Fibroblast of the conjunctiva (primary cell): ENCODE results near the gene ATP6V0C.

Source experiments
- DNase-seq: peaks from one replicate; pipeline ENCODE4 v3.0.0-alpha.2; 2010; ENCODE audit warnings: low read depth

The ATP6V0C gene

DNA sequence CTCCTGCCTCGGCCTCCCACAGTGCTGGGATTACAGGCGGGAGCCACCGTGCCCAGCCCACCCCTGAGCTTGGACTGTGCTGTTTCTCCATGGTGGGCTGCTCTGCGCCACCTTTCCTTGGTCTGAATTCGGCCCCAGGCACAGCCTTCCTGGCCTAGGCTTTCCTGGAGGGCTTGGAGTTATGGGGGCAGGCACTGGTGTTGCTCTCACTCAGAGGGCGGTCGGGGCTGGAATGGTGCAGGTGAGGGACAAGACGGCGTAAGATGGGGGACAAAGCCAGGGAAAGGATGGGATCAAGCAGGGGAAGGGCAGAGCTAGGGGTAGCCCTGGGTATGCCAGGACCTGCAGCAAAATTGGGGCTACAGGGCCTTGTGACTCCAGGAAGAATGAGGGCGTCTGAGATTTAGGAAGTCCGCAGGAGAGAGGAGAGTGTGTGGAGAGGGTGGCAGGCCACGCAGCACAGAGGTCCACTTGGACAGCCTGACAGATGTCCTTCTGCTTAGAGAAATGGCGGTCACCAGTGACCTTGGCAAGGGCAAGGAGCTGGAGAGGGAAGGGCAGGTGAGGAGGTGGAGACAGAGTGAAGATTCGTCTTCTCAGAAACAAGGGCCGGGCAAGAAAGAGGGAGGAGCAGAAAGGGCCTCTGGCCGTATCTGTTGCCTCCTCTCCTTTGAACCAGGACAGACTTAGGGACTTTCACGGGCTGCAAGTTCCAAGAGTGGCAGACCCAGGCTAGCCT lies 1.6 kb upstream of the ATP6V0C start:
- DNase-seq: no peak

DNA sequence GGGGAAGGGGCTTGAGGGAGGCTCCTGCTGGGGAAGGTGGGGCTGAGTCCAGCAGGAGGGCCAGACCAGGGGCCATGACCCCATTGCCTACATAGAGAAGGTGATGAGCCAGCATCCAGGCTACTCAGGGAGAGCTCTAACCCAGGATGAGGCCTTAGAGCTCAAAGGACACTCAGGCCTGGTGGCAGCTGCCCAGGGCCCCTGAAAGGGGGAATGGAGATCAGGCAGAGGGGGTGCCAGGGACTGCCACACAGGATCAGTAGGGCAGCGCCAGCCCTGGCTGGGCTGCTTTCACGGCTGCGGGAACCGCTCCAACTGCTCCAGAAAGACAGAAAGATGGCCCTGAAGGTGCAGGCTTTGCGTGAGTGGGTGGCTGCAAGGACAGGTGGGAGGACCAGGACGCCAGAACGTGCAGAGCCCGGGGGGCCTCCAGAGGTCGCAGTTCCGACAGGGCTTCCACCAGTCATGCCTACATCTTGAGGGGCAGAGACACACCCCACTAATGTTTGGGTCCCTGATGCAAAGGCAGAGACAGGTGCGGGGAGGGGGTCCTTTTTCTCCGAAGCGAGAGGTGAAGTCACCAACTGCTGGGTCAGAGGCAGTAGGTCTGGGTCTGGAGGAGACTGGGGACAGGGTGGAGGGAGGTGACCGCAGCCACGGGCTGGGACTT lies 882 bp upstream of the ATP6V0C start:
- no peak for DNase-seq

DNA sequence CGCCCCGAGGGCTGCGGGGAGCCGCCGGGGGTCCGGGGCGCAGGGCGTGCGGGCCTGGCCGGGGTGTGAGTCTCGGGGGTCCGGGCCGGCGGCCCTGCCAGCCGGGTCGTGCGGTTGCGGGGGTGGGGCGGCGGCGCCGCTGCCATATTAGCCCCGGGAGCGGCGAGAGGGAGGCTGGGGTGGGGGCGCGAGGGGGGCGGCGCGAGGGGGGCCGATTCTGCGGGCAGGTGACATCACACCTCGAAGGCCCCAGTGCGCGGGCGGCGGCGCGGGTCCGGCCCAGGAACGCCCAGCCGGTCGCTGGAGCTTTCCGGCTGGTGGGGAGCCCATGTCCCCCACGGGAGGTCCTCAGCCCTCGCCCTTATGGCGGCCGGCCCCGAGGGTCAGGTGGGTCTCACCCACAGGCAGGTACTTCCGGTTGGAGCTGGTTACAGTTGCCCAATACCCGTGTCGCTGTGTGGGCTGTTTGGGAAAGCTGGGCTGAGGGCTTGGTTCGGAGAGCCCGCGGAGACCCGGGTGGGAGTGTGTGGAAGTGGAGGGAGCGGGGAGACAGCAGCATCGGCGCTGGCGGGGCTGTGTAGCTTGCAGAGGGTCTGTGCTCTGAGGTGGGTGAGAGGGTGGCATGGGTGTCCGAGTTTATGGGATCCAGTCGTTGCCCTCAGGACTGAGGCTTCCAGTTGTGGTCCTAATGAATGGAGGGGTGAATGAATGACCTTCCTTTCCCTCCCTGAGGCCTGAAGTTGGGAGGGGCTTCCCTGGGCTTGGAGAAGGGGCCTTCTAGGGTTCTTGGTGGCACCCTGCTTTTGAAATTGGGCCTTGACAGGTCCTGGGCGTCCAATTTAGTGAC lies 804 bp downstream of the ATP6V0C start:
- no peak for DNase-seq

DNA sequence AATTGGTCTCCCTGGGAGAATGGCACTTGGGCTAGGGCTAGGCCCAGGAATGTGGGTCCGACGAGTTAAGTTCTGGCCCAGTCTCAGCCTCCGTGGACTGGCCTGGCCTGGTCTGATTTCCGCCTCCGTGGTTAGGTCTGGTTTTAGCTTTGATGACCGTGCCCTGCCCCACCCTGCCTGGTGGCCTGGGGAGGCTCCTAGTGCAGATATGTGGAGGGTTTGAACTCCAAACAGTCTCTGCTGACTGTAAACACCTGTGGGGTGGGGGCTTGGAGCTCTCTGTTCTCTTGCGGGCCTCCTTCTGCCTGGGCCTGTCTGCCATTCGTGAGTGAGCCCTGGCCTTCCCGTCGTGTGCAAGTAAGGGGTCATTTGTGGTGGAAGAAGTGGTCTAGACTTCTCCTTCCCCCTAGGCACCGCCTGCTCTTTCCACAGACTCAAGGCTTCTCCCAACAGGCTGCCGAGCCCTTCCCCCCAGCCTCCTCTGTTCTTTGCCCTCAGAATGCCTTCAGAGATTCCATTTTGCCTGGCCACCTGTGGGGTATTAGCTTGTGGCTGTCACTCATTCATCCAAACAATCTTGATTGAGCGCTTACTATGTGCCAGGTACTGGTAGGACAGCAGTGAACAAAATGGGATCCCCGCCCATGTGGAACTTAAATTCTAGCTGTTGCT lies 1.6 kb downstream of the ATP6V0C start:
- no peak for DNase-seq

DNA sequence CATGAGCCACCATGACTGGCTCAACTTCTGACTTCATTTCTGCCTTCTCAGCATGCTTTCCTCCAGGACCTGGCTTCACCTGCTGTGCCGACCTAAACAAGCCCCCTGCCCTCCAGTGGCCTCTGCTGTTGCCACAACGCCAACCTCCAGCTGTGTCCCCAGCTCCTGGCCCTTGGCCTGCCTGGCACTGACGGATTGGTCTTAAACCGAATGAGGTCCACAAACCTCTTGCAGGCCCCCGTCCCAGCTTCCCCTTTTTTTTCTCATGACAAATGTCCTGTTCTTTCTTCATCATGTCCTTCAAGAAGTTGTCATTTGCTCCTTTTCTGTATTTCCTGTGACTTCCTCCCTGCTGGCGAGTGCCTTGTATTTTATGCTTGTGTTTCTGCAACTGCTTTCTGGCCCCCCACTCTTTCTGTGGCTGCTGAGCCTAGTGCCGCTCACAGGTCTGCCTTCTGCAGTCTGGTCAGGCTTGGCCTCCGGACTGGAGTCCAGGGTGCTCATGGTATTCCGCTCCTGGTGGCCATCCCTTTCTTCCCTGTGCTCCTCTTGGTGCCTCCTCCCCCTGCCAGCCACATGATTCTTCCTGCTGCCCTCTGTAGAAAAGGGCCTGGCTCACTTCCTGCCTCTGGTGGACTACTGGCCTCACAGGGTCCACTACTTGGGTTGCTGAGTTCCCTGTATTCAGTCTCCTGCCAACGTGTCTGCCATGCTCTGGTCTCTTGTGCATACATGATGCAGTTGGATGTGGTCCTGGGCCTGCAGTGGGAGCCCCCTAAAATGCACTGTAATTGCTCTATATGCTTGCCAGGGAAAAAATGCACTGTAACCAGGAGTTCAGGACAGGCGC lies 2.9 kb downstream of the ATP6V0C start:
- no peak for DNase-seq

DNA sequence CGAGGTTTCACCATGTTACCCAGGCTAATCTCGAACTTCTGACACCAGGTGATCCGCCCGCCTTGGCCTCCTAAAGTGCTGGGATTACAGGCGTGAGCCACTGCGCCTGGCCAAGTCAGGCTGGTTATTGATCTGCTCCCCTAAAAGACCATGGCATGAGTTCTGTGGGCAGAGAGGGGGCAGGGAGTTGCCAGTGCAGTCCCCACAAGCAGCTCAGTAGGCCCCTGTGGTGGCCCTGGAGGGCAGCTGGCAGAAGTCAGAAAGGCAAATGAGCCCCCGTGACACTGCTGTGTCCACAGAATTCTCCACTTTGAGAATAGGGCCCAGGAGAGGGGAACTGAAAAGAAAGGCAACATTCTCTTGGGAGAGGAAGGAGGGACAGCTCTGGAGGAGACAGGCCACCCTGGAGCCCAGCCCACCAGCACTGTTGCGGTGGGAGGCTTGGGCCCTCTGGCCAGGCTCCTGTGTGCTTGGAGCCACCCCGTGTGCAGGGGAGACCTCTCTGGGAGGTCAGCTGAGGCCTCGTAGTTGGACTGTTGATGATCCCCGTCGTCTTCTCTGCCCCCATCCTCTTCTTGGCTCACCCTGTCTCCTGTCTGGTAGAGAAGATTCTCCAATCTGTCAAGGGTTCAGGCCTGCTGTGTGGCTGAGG lies 4.3 kb downstream of the ATP6V0C start:
- no peak for DNase-seq

DNA sequence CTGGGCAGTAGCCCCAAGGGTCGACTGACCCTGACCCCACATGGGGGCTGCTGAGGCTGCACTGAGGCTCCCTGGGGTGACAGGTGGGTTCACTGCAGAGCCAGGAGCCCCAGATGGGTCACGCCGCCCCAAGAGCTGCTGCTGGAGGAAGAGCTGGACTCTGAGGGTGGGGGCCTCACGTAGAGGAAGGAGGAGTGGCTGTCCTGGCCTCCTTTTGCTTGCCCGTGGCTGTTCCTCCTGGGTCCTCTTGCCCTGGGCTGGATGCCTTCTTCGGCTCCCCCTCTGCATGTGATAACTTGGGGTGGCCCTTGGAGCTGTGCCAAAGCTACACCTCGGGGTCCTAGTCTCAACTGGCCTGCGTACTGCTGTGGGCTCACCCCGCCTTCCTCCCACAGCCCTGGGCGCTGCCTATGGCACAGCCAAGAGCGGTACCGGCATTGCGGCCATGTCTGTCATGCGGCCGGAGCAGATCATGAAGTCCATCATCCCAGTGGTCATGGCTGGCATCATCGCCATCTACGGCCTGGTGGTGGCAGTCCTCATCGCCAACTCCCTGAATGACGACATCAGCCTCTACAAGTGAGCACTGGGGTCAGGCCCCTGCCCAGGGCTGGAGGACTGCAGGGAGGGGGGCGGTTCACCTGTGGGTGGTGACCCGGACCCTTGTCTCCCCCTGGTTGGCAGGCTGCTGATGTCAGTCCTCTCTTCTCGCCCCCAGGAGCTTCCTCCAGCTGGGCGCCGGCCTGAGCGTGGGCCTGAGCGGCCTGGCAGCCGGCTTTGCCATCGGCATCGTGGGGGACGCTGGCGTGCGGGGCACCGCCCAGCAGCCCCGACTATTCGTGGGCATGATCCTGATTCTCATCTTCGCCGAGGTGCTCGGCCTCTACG lies 5.3 kb downstream of the ATP6V0C start:
- no peak for DNase-seq

DNA sequence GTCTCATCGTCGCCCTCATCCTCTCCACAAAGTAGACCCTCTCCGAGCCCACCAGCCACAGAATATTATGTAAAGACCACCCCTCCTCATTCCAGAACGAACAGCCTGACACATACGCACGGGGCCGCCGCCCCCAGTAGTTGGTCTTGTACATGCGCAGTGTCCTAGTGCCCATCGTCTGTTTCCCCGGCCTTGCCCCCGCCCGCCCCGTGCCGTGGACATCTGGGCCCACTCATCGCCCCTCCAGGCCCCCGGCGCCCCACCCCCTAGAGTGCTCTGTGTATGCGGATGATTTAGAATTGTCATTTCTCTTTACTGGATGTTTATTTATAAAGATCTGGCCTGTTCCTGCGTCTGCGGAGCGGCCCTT lies 5.9 kb downstream of the ATP6V0C start:
- DNase-seq: no peak

DNA sequence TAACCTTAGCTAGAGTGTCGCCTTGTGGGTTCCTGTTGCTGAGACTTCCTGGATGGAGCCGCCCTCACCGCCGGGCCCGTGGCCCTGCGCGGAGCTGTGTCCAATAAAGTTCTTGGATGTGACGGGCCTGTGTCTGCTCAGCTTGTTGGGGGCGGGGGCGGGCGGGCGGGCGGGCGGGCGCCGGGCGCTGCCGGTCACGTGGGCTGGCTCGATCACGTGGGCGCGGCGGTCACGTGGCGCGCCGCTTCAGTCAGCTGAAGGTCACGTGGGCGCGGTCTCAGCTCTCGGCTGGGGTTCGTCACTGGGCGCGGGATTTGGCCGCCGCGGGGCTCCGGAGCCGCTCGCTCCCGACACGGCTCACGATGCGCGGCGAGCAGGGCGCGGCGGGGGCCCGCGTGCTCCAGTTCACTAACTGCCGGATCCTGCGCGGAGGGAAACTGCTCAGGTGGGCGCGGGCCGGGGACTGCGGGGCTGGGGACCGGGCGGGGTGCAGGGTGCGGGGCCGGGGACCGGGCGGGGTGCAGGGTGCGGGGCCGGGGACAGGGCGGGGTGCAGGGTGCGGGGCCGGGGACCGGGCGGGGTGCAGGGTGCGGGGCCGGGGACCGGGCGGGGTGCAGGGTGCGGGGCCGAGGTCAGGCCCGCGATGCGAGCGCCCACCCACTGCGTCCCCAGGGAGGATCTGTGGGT lies 6.5 kb downstream of the ATP6V0C start, which contains the start of gene AMDHD2:
Gene AMDHD2 (plus strand): TSS at position 275 of the 687 bp plus-strand sequence. CDS start 88 bp downstream, at position 363.
- DNase-seq: peak; percentile 83

DNA sequence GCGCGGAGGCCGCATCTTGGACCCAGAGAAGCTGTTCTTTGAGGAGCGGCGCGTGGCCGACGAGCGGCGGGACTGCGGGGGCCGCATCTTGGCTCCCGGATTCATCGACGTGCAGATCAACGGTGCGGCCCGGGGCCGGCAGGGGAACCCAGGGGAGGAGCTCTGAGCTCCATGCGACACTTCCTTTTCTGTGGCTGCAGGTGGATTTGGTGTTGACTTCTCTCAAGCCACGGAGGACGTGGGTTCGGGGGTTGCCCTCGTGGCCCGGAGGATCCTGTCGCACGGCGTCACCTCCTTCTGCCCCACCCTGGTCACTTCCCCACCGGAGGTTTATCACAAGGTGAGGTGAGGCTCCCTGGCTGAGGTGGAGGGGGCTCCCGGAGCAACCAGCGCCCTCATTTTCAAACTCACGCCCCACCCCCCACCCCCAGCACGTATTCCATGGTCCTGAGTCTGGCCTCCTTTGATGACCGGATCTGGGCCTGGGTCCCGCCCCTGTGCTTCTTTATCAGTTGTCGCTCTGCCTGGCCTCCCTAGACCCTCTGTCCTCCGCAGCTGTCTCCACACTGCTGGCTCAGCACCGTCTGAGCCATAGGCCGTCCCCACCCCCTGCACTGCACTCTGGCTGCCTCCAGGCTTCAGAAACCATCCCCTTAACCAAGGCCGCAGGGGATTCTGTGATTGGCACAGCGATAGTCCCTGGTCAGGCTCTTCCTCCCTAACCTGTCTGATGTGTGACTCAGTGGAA lies 7.2 kb downstream of the ATP6V0C start:
- DNase-seq: no peak

DNA sequence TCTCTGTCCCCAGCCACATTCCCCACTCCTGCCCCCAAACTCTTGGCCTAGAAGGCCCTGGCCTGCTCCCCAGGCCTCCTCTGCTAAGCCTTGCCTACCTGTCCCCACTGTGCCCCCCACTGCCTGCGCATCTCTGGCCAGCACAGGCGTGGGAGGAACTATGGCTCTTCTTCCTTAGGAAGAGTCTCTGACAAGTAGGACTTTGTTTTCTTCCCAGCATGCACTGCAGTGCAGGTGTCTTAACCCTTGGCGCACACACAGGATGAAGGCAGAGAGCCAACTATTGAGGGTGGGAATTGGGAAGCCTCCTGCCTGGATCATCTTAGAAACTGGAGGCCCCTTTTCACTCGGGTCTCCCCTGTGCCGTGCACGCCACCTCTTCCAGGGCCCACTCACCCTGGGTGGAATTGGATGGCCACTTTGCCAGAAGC lies 10.1 kb downstream of the ATP6V0C start:
- DNase-seq: no peak

DNA sequence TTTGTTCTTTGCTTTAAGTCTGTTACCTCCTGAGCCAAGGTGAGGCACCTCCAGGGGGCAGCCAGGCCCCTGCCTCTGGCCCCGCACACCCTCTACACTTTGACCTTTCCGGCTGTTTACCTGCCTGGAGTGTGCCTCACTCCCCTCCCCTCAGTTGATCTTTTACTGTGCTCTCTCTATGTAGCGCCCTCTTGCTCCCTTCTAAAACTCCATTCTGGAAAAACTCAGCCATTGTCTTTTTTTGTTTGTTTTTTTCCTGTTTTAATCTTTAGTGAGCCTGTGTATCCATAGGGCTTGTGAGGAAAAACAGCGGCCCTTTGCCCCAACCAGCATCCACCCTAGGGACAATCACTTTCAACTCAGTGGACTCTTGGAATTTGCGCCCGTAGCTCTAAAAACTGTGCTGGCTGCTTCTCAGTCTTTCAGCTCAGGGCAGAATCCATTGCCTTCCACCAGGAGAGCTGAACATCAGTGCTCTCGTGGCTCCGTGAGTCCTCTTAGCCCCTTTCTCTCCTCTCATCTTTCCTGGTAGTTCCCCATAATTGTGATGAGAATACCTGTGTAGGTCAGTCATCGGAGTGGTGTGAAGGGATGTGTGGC lies 10.7 kb downstream of the ATP6V0C start:
- no peak for DNase-seq

DNA sequence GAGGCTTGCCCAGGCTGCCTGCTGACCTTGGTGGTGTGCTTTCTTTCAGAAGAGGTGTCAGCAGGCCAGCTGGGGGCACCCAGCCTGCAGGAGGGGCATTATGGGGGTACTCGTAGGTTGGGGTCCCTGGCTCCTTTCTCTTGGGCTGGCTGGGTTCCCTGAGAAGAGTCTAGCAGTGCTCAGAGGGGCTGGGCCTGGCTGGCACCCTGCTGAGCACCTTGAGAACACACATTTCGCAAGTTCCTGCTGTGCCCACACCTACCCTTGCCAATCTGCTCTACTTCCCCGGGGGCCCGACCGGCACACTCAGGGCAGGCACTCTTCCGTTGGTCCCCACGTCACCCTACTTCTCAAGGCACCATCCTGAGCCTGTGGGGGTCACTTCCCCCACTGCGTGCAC lies 12.4 kb downstream of the ATP6V0C start:
- DNase-seq: no peak

DNA sequence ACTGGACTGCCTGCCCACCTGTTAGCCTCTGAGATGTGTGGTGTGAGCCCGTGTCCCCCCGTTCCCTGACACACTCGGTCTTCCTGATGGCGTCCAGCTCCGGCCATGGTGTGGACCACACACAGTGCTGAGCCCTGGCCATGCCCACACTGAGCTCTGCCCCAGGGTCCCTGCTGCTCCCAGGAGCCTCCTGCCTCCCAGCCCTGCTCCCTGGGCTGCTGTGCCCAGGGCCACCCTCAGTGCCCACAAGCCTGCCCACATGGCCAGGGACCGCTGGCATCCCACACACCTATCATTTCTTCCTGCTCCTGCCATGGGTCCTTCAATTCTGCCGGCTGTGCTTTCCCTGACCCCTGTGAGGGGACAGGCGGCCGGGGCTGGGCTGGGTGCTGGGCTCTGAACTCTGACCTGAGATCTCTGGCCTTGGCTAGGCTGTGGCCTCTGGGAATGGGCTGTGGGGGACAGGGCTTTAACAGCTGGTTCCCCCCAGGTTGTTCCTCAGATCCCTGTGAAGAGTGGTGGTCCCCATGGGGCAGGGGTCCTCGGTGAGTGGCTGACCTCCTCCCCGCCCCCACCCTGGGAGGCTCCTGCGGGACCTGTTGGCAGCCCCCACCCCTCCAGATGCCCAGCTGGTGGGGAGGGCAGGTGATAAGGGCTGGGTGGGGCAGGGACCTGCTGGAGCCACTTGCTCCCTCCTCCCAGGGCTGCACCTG lies 13.5 kb downstream of the ATP6V0C start:
- no peak for DNase-seq

DNA sequence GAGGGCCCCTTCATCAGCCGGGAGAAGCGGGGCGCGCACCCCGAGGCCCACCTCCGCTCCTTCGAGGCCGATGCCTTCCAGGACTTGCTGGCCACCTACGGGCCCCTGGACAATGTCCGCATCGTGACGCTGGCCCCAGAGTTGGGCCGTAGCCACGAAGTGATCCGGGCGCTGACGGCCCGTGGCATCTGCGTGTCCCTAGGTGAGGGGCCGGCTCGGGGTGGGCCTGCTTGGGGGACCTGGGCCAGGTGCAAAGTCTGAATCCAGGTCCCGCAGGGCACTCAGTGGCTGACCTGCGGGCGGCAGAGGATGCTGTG lies 14.0 kb downstream of the ATP6V0C start:
- no peak for DNase-seq

DNA sequence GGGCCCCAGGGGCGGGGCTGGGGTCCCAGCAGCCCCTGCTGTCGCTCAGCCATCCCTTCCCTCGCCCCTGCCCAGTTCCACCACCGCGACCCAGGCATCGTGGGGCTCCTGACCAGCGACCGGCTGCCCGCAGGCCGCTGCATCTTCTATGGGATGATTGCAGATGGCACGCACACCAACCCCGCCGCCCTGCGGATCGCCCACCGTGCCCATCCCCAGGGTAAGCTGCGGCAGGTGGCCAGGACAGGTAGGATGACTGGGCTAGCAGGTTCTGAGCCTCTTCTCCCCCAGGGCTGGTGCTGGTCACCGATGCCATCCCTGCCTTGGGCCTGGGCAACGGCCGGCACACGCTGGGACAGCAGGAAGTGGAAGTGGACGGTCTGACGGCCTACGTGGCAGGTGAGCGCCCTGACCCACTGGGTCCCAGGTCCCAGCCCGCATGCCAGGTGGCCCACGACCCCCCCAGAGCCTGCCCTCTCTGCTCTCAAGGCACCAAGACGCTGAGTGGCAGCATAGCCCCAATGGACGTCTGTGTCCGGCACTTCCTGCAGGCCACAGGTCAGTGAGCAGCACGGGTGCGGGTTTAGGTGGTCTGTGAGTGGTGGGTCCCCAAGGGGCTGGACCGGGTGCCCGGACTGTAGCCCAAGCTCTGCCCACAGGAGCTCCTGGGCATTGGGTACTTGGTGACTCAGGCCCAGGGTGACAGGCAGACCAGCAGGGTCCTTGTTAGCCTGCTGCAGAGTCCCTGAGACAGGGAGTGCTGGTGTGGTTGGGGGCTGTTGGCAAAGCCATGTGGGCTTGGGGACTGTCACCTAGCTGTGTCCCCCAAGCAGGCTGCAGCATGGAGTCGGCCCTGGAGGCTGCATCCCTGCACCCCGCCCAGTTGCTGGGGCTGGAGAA lies 14.7 kb downstream of the ATP6V0C start:
- DNase-seq: no peak
